ENCODE results near the gene FRAT1. TPM values are rescaled to one million over a fixed set of nuclear protein-coding genes. Genes with fewer than 3 reads are reported as not detected.

The FRAT1 gene
- total RNA-seq, 2 donors from 2014 or later = 18.0 to 20.1 TPM

GRCh38 chr10:97367126-97367649 lies 48.1 kb downstream of the FRAT1 start:
- intact Hi-C loops (cut with DNase I) = no loop called here
- Histone ChIP-seq H3K4me1 (replicated peaks) (no peaks in the 10 kb centered on the region), H3K27me3 (replicated peaks; ENCODE audit: insufficient read depth) (no peaks in the 10 kb centered on the region), H3K9me3 (no peaks in the 10 kb centered on the region), H3K4me3 (no peak overlapping the region), H3K27ac (no peak overlapping the region), H3K36me3 (peaks cover 5 to 8% of the 10 kb centered on the region in 2 donors)
- TF ChIP-seq POLR2A (IDR thresholded peaks at IDR 0.05) (no peak), CTCF (IDR thresholded peaks at IDR 0.05) (no peak)
- WGBS = 92% methylated on average over 12 of the region's 12 CpGs
- no peak for DNase-seq (ENCODE audit: low spot score)

Small RNAs within 50 kb of the gene (small RNA-seq; reads per million reads assigned to genes)
- 0 reads per million in 2 donors for gene RF00017

Other genes with a start within 250 kb of the FRAT1 start
- gene SLIT1, start 133.3 kb upstream of the FRAT1 start, total RNA-seq = under 1 TPM; 0.59 to 0.91 TPM
- gene ARHGAP19, start 26.6 kb upstream of the FRAT1 start, total RNA-seq = 10 to 100 TPM; 10.4 to 37.1 TPM
- 10 to 100 TPM; 43.0 to 45.3 TPM for gene FRAT2, start 15.5 kb downstream of the FRAT1 start, total RNA-seq
- gene RRP12, start 82.1 kb downstream of the FRAT1 start, total RNA-seq = 10 to 100 TPM; 14.9 to 38.6 TPM
- gene PGAM1, start 106.9 kb downstream of the FRAT1 start, total RNA-seq = 100 to 1,000 TPM; 198 to 277 TPM
- 10 to 100 TPM; 21.8 to 30.8 TPM for gene EXOSC1, start 126.7 kb downstream of the FRAT1 start, total RNA-seq
- gene ZDHHC16, start 126.9 kb downstream of the FRAT1 start, total RNA-seq = 10 to 100 TPM; 30.8 to 42.4 TPM
- gene MMS19, start 179.2 kb downstream of the FRAT1 start, total RNA-seq = 100 to 1,000 TPM in 1 of 2 donors, 10 to 100 TPM in 1; 41.5 to 207 TPM
- 10 to 100 TPM; 10.0 to 93.8 TPM for gene UBTD1, start 179.7 kb downstream of the FRAT1 start, total RNA-seq

All from prostate gland (tissue), 2 donors.